PC-3 (cell line): Measurements from ENCODE around the gene ASMTL.

Experiments used
- CTCF ChIP-seq: fragments of 300-600 bp; sonication (generic); conservative IDR thresholded peaks from 2 replicates; pipeline ENCODE4 v1.5.1; 2017; ENCODE audit warnings: antibody characterized with exemption, low read depth, mild to moderate bottlenecking, low read length
- EZH2 ChIP-seq: fragments of 300-600 bp; sonication (generic); IDR thresholded peaks from one replicate; pipeline ENCODE4 v1.6.1; 2017; ENCODE audit warnings: antibody characterized with exemption, mild to moderate bottlenecking, low read length; ENCODE audit not compliant: unreplicated experiment
- EZH2phosphoT487 ChIP-seq: fragments of 300-600 bp; sonication (generic); IDR thresholded peaks from 2 replicates; pipeline ENCODE4 v1.6.1; 2018; ENCODE audit warnings: mild to moderate bottlenecking, antibody characterized with exemption, low read length, borderline replicate concordance

- TF ChIP-seq EZH2 (no peak), CTCF (no peak), EZH2phosphoT487 (no peak)
These were observed 98.4 kb downstream of the ASMTL start for GRCh38 chrX:1354036-1355019.
